Activated CD4-positive, alpha-beta T cell treated with anti-CD3 and anti-CD28 coated beads, Interleukin-2, amount 50 U/mL, for 24 hours (primary cell): Measurements from ENCODE around the gene KRTAP5-10.
"Not testable (repeated sequence)": the region's sequence is repeated elsewhere in the genome, so short reads cannot be mapped to it uniquely, and the experiment has no call there.

Source experiments
- DNase-seq, 2 donors: peaks; one replicate each; pipeline ENCODE4 v3.0.0-alpha.2; 2020; ENCODE audit warnings: low read depth in 1 of 2, low spot score in 1 of 2

The KRTAP5-10 gene

GRCh38 chr11:71571101-71571850, 5.9 kb downstream of the KRTAP5-10 start:
- DNase-seq, result not testable (repeated sequence)

- DNase-seq, result no peak
Observed at GRCh38 chr11:71572811-71573210, 7.4 kb downstream of the KRTAP5-10 start.

- no peak for DNase-seq
Observed at GRCh38 chr11:71574418-71574817, 9.1 kb downstream of the KRTAP5-10 start.

GRCh38 chr11:71575723-71576424, 10.5 kb downstream of the KRTAP5-10 start:
- DNase-seq, result no peak

- DNase-seq, result not testable (repeated sequence)
Observed at GRCh38 chr11:71576688-71577465, 11.5 kb downstream of the KRTAP5-10 start.

- no peak for DNase-seq
Observed at GRCh38 chr11:71577469-71578004, 12.2 kb downstream of the KRTAP5-10 start.

- not testable (repeated sequence) for DNase-seq
Observed at GRCh38 chr11:71579513-71579912, 14.2 kb downstream of the KRTAP5-10 start.

- peak in 1 of 2 donors; percentile 21 for DNase-seq
Observed at GRCh38 chr11:71580057-71581003, 15.0 kb downstream of the KRTAP5-10 start.

- no peak for DNase-seq
Observed at GRCh38 chr11:71581826-71582225, 16.5 kb downstream of the KRTAP5-10 start.

GRCh38 chr11:71582309-71582895, 17.0 kb downstream of the KRTAP5-10 start, which contains the start of gene KRTAP5-11:
KRTAP5-11 (minus strand) TSS chr11:71582875; CDS start chr11:71582837, 38 bp downstream.
- DNase-seq, result no peak

GRCh38 chr11:71582969-71583368, 17.6 kb downstream of the KRTAP5-10 start:
- not testable (repeated sequence) for DNase-seq

GRCh38 chr11:71585673-71586072, 20.3 kb downstream of the KRTAP5-10 start:
- not testable (repeated sequence) for DNase-seq

GRCh38 chr11:71588314-71588713, 23.0 kb downstream of the KRTAP5-10 start:
- not testable (repeated sequence) for DNase-seq

GRCh38 chr11:71588822-71589545, 23.6 kb downstream of the KRTAP5-10 start:
- DNase-seq, result peak; percentile 29 to 61

GRCh38 chr11:71589546-71589920, 24.2 kb downstream of the KRTAP5-10 start:
- DNase-seq, result not testable (repeated sequence)

GRCh38 chr11:71603221-71603620, 37.9 kb downstream of the KRTAP5-10 start:
- DNase-seq, result not testable (repeated sequence)

GRCh38 chr11:71604798-71605488, 39.6 kb downstream of the KRTAP5-10 start:
- not testable (repeated sequence) for DNase-seq

- not testable (repeated sequence) for DNase-seq
Observed at GRCh38 chr11:71606853-71607519, 41.6 kb downstream of the KRTAP5-10 start.
